HepG2 (cell line): ENCODE results near the gene SERPINB6. TPM values are rescaled to one million over a fixed set of nuclear protein-coding genes. Genes with fewer than 3 reads are reported as not detected.

Source experiments
- ATM ChIP-seq: fragments of 450-650 bp; IDR thresholded peaks from 2 replicates; pipeline ENCODE4 v1.7.1; 2017; ENCODE audit warnings: mild to moderate bottlenecking, borderline replicate concordance
- DPF2 ChIP-seq: sonication (generic); formaldehyde crosslinking; IDR thresholded peaks from 2 replicates; pipeline ENCODE4 v1.4.0; 2020; ENCODE audit warnings: mild to moderate bottlenecking, low read depth, missing genetic modification reagents, borderline replicate concordance
- MZF1 ChIP-seq: sonication (generic); formaldehyde crosslinking; IDR thresholded peaks from 2 replicates; pipeline ENCODE4 v1.8.1; 2023; ENCODE audit warnings: mild to moderate bottlenecking, missing genetic modification reagents, borderline replicate concordance
- PHF21A ChIP-seq: sonication (generic); formaldehyde crosslinking; IDR thresholded peaks from 2 replicates; pipeline ENCODE4 v1.5.0; 2020; ENCODE audit warnings: mild to moderate bottlenecking, missing genetic modification reagents
- RBM39 ChIP-seq: fragments of 200-400 bp; formaldehyde crosslinking; IDR thresholded peaks from one replicate; pipeline ENCODE4 v1.6.1; 2018; ENCODE audit warnings: antibody characterized with exemption, mild to moderate bottlenecking, low read depth, low read length; ENCODE audit not compliant: poor library complexity, severe bottlenecking
- ZNF629 ChIP-seq: sonication (generic); formaldehyde crosslinking; conservative IDR thresholded peaks from 2 replicates; pipeline ENCODE4 v1.5.0; 2020; ENCODE audit warnings: missing genetic modification reagents
- ZNF816 ChIP-seq: sonication (generic); formaldehyde crosslinking; IDR thresholded peaks from 2 replicates; pipeline ENCODE4 v1.8.0; 2022; ENCODE audit warnings: missing genetic modification reagents, mild to moderate bottlenecking, borderline replicate concordance
- polyA plus RNA-seq, 8 experiments: library from polyadenylated mRNA; depleted of rRNA in 3 of 8; stranded (reverse) in 7 of 8; unstranded in 1 of 8; fragments of >200 nt; fragmentation: Illumina TruSeq in 4 of 8; extraction: Trizol in 4 of 8; gene quantifications; 2 replicates each; pipeline versions ENCODE4 v1.2.1 to v1.2.3, GENCODE V29; 2011 to 2016; ENCODE audit warnings: low read depth in 4 of 8, missing spikeins in 1 of 8, mixed read lengths in 1 of 8; ENCODE audit not compliant: insufficient read depth in 1 of 8
- total RNA-seq, 5 experiments: library from RNA; depleted of rRNA; stranded (reverse); fragments of >200 nt; fragmentation: Illumina TruSeq; extraction: Trizol; gene quantifications; 2 replicates each; pipeline ENCODE4 v1.2.3, GENCODE V29; 2016; ENCODE audit warnings: low read depth in 1 of 5
- TF ChIP-seq, protein P1 (sequence below), 2 experiments: sonication (generic) in 1 of 2; formaldehyde crosslinking in 1 of 2; IDR thresholded peaks; 2 replicates each; pipeline versions ENCODE4 v1.4.0 to v1.6.1; 2016 to 2020; ENCODE audit warnings: borderline replicate concordance in 1 of 2, low read depth in 1 of 2, mild to moderate bottlenecking in 1 of 2, missing genetic modification reagents in 1 of 2
- TF ChIP-seq, protein P2 (sequence below): sonication (generic); formaldehyde crosslinking; IDR thresholded peaks from 2 replicates; pipeline ENCODE4 v1.8.0; 2022; ENCODE audit warnings: missing genetic modification reagents, mild to moderate bottlenecking, inconsistent platforms, borderline replicate concordance
- TF ChIP-seq, protein P3 (sequence below): sonication (generic); formaldehyde crosslinking; IDR thresholded peaks from 2 replicates; pipeline ENCODE4 v1.8.0; 2022; ENCODE audit warnings: mild to moderate bottlenecking, missing genetic modification reagents, moderate library complexity
- TF ChIP-seq, protein P4 (sequence below): sonication (generic); formaldehyde crosslinking; IDR thresholded peaks from 2 replicates; pipeline ENCODE4 v1.4.0; 2020; ENCODE audit warnings: missing genetic modification reagents
- TF ChIP-seq, protein P5 (sequence below): IDR thresholded peaks from 2 replicates; pipeline ENCODE4 v1.6.1; 2016
- TF ChIP-seq, protein P6 (sequence below): sonication (generic); formaldehyde crosslinking; IDR thresholded peaks from 2 replicates; pipeline ENCODE4 v1.5.0; 2020; ENCODE audit warnings: mild to moderate bottlenecking, missing genetic modification reagents

The SERPINB6 gene
- total and polyA plus RNA-seq, 2 of the 13 experiments (the other 11 are each of a cell fraction or from before 2014, with no cell fraction given): 38.2 to 61.3 TPM

DNA sequence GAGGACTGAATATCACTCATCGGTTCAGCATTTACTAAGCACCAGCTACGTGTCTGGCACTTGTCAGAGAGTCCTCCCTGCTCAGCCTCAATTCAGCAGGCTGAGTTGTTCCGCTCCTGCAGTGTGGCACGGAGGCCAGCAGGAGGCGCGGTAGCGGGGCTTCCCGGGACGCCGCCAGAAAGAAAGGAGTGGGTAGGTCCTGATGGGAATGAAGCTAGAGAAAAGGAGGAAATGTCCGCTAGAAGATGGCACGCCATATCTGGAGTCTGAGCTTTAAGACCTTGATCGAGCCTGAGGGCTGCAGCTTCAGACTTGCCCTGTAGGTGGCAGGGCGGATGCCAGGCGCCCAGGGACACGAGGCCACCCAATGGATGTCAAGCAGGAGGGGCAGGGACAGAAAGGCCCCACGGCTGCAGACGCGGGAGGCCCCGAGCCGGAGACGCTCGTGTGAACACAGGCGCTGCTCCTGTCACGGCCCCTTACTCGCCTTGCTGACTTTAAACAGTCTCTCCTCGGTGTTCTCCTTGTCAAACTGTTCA, 18.7 kb downstream of the SERPINB6 start (continued):
- TF ChIP-seq, protein P1, sequence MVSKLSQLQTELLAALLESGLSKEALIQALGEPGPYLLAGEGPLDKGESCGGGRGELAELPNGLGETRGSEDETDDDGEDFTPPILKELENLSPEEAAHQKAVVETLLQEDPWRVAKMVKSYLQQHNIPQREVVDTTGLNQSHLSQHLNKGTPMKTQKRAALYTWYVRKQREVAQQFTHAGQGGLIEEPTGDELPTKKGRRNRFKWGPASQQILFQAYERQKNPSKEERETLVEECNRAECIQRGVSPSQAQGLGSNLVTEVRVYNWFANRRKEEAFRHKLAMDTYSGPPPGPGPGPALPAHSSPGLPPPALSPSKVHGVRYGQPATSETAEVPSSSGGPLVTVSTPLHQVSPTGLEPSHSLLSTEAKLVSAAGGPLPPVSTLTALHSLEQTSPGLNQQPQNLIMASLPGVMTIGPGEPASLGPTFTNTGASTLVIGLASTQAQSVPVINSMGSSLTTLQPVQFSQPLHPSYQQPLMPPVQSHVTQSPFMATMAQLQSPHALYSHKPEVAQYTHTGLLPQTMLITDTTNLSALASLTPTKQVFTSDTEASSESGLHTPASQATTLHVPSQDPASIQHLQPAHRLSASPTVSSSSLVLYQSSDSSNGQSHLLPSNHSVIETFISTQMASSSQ (IDR thresholded peaks at IDR 0.05; ENCODE audit: low read depth): no peak
- TF ChIP-seq, protein P1 (CRISPR knock-in tag; IDR thresholded peaks at IDR 0.05; ENCODE audit: borderline replicate concordance): peak; percentile 42; the same call in 1 of the 2 replicates
- TF ChIP-seq ATM (no peak), PHF21A (CRISPR knock-in tag) (peak; percentile 89), RBM39 (peak; percentile 37), MZF1 (no peak), ZNF816 (CRISPR knock-in tag) (no peak), ZNF629 (CRISPR knock-in tag) (0 out of 2 replicates have a peak, but pooled peaks have one; percentile 7), DPF2 (CRISPR knock-in tag) (no peak)
- TF ChIP-seq, protein P2, sequence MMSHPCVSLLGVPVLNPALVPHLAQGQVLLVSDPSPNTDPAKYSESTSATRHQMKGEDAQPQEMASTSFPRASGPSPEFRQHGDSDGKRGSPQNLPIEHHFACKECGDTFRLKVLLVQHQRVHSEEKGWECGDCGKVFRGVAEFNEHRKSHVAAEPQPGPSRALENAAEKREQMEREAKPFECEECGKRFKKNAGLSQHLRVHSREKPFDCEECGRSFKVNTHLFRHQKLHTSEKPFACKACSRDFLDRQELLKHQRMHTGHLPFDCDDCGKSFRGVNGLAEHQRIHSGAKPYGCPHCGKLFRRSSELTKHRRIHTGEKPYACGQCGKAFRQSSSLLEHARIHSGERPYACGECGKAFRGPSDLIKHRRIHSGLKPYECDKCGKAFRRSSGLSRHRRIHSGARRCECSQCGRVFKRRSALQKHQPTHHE: no peak
- TF ChIP-seq, protein P3, sequence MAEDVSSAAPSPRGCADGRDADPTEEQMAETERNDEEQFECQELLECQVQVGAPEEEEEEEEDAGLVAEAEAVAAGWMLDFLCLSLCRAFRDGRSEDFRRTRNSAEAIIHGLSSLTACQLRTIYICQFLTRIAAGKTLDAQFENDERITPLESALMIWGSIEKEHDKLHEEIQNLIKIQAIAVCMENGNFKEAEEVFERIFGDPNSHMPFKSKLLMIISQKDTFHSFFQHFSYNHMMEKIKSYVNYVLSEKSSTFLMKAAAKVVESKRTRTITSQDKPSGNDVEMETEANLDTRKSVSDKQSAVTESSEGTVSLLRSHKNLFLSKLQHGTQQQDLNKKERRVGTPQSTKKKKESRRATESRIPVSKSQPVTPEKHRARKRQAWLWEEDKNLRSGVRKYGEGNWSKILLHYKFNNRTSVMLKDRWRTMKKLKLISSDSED (CRISPR knock-in tag): no peak
- TF ChIP-seq, protein P4, sequence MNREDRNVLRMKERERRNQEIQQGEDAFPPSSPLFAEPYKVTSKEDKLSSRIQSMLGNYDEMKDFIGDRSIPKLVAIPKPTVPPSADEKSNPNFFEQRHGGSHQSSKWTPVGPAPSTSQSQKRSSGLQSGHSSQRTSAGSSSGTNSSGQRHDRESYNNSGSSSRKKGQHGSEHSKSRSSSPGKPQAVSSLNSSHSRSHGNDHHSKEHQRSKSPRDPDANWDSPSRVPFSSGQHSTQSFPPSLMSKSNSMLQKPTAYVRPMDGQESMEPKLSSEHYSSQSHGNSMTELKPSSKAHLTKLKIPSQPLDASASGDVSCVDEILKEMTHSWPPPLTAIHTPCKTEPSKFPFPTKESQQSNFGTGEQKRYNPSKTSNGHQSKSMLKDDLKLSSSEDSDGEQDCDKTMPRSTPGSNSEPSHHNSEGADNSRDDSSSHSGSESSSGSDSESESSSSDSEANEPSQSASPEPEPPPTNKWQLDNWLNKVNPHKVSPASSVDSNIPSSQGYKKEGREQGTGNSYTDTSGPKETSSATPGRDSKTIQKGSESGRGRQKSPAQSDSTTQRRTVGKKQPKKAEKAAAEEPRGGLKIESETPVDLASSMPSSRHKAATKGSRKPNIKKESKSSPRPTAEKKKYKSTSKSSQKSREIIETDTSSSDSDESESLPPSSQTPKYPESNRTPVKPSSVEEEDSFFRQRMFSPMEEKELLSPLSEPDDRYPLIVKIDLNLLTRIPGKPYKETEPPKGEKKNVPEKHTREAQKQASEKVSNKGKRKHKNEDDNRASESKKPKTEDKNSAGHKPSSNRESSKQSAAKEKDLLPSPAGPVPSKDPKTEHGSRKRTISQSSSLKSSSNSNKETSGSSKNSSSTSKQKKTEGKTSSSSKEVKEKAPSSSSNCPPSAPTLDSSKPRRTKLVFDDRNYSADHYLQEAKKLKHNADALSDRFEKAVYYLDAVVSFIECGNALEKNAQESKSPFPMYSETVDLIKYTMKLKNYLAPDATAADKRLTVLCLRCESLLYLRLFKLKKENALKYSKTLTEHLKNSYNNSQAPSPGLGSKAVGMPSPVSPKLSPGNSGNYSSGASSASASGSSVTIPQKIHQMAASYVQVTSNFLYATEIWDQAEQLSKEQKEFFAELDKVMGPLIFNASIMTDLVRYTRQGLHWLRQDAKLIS (CRISPR knock-in tag): no peak
- TF ChIP-seq, protein P5, sequence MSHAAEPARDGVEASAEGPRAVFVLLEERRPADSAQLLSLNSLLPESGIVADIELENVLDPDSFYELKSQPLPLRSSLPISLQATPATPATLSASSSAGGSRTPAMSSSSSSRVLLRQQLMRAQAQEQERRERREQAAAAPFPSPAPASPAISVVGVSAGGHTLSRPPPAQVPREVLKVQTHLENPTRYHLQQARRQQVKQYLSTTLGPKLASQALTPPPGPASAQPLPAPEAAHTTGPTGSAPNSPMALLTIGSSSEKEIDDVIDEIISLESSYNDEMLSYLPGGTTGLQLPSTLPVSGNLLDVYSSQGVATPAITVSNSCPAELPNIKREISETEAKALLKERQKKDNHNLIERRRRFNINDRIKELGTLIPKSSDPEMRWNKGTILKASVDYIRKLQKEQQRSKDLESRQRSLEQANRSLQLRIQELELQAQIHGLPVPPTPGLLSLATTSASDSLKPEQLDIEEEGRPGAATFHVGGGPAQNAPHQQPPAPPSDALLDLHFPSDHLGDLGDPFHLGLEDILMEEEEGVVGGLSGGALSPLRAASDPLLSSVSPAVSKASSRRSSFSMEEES (CRISPR knock-in tag): peak; percentile 13; the same call in 1 of the 2 replicates
- TF ChIP-seq, protein P6, sequence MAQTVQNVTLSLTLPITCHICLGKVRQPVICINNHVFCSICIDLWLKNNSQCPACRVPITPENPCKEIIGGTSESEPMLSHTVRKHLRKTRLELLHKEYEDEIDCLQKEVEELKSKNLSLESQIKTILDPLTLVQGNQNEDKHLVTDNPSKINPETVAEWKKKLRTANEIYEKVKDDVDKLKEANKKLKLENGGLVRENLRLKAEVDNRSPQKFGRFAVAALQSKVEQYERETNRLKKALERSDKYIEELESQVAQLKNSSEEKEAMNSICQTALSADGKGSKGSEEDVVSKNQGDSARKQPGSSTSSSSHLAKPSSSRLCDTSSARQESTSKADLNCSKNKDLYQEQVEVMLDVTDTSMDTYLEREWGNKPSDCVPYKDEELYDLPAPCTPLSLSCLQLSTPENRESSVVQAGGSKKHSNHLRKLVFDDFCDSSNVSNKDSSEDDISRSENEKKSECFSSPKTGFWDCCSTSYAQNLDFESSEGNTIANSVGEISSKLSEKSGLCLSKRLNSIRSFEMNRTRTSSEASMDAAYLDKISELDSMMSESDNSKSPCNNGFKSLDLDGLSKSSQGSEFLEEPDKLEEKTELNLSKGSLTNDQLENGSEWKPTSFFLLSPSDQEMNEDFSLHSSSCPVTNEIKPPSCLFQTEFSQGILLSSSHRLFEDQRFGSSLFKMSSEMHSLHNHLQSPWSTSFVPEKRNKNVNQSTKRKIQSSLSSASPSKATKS (CRISPR knock-in tag): no peak
